ENCODE data around the gene DEDD2.
"Not testable (repeated sequence)": the region's sequence is repeated elsewhere in the genome, so short reads cannot be mapped to it uniquely, and the experiment has no call there.

DNA sequence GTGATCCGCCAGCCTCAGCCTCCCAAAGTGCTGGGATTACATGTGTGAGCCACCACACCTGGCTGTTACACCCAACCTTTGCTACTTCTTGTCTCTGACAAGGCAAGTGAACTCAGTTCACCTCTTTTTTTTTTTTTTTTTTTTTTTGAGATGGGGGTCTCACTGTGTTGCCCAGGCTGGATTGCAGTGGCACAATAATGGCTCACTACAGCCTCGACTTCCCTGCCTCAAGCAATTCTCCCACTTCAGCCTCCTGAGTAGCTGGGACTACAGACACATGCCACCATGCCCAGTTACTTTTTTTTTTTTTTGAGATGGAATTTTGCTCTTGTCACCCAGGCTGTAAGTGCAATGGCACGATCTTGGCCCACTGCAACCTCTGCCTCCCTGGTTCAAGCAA, 40.4 kb upstream of the DEDD2 start:
- not testable (repeated sequence) for TF ChIP-seq POLR2AphosphoS5 (IDR thresholded peaks at IDR 0.05; ENCODE audit: low read depth, low read length); EGR1 (IDR thresholded peaks at IDR 0.05; ENCODE audit: low read depth); YY1 (IDR thresholded peaks at IDR 0.05; ENCODE audit: extremely low read depth, insufficient replicate concordance, low read depth, low read length); POLR2A (IDR thresholded peaks at IDR 0.05; ENCODE audit: borderline replicate concordance, extremely low read depth, insufficient read depth, insufficient read length); EZH2 (IDR thresholded peaks at IDR 0.05)
- TF ChIP-seq, protein P1, sequence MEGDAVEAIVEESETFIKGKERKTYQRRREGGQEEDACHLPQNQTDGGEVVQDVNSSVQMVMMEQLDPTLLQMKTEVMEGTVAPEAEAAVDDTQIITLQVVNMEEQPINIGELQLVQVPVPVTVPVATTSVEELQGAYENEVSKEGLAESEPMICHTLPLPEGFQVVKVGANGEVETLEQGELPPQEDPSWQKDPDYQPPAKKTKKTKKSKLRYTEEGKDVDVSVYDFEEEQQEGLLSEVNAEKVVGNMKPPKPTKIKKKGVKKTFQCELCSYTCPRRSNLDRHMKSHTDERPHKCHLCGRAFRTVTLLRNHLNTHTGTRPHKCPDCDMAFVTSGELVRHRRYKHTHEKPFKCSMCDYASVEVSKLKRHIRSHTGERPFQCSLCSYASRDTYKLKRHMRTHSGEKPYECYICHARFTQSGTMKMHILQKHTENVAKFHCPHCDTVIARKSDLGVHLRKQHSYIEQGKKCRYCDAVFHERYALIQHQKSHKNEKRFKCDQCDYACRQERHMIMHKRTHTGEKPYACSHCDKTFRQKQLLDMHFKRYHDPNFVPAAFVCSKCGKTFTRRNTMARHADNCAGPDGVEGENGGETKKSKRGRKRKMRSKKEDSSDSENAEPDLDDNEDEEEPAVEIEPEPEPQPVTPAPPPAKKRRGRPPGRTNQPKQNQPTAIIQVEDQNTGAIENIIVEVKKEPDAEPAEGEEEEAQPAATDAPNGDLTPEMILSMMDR (IDR thresholded peaks at IDR 0.05 in 2 of 3, conservative IDR thresholded peaks at IDR 0.05 in 1 of 3; ENCODE audit: borderline replicate concordance in 1 of 3, insufficient read depth in 1 of 3, low read depth in 2 of 3, low read length in 2 of 3) = not testable (repeated sequence)
- TF ChIP-seq, protein P2, sequence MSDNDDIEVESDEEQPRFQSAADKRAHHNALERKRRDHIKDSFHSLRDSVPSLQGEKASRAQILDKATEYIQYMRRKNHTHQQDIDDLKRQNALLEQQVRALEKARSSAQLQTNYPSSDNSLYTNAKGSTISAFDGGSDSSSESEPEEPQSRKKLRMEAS (IDR thresholded peaks at IDR 0.05) = not testable (repeated sequence)
- TF ChIP-seq, protein P3, sequence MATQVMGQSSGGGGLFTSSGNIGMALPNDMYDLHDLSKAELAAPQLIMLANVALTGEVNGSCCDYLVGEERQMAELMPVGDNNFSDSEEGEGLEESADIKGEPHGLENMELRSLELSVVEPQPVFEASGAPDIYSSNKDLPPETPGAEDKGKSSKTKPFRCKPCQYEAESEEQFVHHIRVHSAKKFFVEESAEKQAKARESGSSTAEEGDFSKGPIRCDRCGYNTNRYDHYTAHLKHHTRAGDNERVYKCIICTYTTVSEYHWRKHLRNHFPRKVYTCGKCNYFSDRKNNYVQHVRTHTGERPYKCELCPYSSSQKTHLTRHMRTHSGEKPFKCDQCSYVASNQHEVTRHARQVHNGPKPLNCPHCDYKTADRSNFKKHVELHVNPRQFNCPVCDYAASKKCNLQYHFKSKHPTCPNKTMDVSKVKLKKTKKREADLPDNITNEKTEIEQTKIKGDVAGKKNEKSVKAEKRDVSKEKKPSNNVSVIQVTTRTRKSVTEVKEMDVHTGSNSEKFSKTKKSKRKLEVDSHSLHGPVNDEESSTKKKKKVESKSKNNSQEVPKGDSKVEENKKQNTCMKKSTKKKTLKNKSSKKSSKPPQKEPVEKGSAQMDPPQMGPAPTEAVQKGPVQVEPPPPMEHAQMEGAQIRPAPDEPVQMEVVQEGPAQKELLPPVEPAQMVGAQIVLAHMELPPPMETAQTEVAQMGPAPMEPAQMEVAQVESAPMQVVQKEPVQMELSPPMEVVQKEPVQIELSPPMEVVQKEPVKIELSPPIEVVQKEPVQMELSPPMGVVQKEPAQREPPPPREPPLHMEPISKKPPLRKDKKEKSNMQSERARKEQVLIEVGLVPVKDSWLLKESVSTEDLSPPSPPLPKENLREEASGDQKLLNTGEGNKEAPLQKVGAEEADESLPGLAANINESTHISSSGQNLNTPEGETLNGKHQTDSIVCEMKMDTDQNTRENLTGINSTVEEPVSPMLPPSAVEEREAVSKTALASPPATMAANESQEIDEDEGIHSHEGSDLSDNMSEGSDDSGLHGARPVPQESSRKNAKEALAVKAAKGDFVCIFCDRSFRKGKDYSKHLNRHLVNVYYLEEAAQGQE (IDR thresholded peaks at IDR 0.05; ENCODE audit: low read depth) = not testable (repeated sequence)
- TF ChIP-seq, protein P4, sequence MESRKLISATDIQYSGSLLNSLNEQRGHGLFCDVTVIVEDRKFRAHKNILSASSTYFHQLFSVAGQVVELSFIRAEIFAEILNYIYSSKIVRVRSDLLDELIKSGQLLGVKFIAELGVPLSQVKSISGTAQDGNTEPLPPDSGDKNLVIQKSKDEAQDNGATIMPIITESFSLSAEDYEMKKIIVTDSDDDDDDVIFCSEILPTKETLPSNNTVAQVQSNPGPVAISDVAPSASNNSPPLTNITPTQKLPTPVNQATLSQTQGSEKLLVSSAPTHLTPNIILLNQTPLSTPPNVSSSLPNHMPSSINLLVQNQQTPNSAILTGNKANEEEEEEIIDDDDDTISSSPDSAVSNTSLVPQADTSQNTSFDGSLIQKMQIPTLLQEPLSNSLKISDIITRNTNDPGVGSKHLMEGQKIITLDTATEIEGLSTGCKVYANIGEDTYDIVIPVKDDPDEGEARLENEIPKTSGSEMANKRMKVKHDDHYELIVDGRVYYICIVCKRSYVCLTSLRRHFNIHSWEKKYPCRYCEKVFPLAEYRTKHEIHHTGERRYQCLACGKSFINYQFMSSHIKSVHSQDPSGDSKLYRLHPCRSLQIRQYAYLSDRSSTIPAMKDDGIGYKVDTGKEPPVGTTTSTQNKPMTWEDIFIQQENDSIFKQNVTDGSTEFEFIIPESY (IDR thresholded peaks at IDR 0.05; ENCODE audit: extremely low read depth, insufficient replicate concordance, low read length) = not testable (repeated sequence)
